Upper lobe of left lung (tissue), 4 donors: Measurements from ENCODE around the gene FAHD1.
A peak's percentile ranks its signal among the peaks of the same experiment; 100 is the strongest.

ENCODE experiments used
- CTCF ChIP-seq, 6 experiments: fragments of 450-650 bp in 4 of 6; fragments of 200-600 bp in 2 of 6; sonication (generic) in 2 of 6; IDR thresholded peaks; one replicate each; pipeline ENCODE4 v1.5.1; 2016 to 2019; ENCODE audit warnings: antibody characterized with exemption in 6 of 6
- POLR2AphosphoS5 ChIP-seq, 2 donors: sonication (generic); formaldehyde crosslinking; IDR thresholded peaks; one replicate each; pipeline ENCODE4 v1.5.1; 2017; ENCODE audit warnings: antibody characterized with exemption in 2 of 2

GRCh38 chr16:1782408-1783264, 44.4 kb upstream of the FAHD1 start, which contains the start of the genes NUBP2 and SPSB3:
- TF ChIP-seq CTCF (IDR thresholded peaks at IDR 0.05) (peak in 2 of 6 experiments; percentile 24 to 36), POLR2AphosphoS5 (IDR thresholded peaks at IDR 0.05) (peak; percentile 77 to 78)
